ENCODE data around the gene PPFIA1.

PPFIA1 gene

GRCh38 chr11:70430671-70431574 is 160.4 kb downstream of the PPFIA1 start:
- no peak for DNase-seq (ENCODE audit: low read depth in 2 of 2)

GRCh38 chr11:70431611-70432010 is 161.1 kb downstream of the PPFIA1 start:
- DNase-seq (ENCODE audit: low read depth in 2 of 2): no peak

- DNase-seq (ENCODE audit: low read depth in 2 of 2): no peak
Measured at GRCh38 chr11:70432065-70432464, 161.6 kb downstream of the PPFIA1 start.

GRCh38 chr11:70432580-70432979 is 162.1 kb downstream of the PPFIA1 start:
- DNase-seq (ENCODE audit: low read depth in 2 of 2): no peak

GRCh38 chr11:70433038-70433437 is 162.5 kb downstream of the PPFIA1 start:
- no peak for DNase-seq (ENCODE audit: low read depth in 2 of 2)

GRCh38 chr11:70433526-70433925 is 163.0 kb downstream of the PPFIA1 start:
- no peak for DNase-seq (ENCODE audit: low read depth in 2 of 2)

All from stimulated activated CD8-positive, alpha-beta memory T cell treated with anti-CD3 and anti-CD28 coated beads, Interleukin-15, amount 100 ng/mL, for 48 hours (primary cell).